ENCODE measurements around the gene TLCD3B. TPM values are rescaled to one million over a fixed set of nuclear protein-coding genes. Genes with fewer than 3 reads are reported as not detected.

The TLCD3B gene
- polyA plus RNA-seq, 1 of the 3 experiments (the other 2 are of a cell fraction) = 3.8 TPM

- no peak overlapping the region for H3K4me2 ChIP-seq
- no peak for DNase-seq
- no peak overlapping the region for H2AFZ ChIP-seq (ENCODE audit: low read depth)
- TF ChIP-seq GATA2 (CRISPR knock-in tag; IDR thresholded peaks at IDR 0.05) = no peak
- TF ChIP-seq, protein P1, sequence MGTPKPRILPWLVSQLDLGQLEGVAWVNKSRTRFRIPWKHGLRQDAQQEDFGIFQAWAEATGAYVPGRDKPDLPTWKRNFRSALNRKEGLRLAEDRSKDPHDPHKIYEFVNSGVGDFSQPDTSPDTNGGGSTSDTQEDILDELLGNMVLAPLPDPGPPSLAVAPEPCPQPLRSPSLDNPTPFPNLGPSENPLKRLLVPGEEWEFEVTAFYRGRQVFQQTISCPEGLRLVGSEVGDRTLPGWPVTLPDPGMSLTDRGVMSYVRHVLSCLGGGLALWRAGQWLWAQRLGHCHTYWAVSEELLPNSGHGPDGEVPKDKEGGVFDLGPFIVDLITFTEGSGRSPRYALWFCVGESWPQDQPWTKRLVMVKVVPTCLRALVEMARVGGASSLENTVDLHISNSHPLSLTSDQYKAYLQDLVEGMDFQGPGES (IDR thresholded peaks at IDR 0.05; ENCODE audit: low read depth, low read length) = no peak
- no peak for TF ChIP-seq FOSL2 (IDR thresholded peaks at IDR 0.05; ENCODE audit: borderline replicate concordance, low read depth)
- no peak for TF ChIP-seq CHD2 (IDR thresholded peaks at IDR 0.05; ENCODE audit: low read length, partially characterized antibody)
- TF ChIP-seq, protein P2, sequence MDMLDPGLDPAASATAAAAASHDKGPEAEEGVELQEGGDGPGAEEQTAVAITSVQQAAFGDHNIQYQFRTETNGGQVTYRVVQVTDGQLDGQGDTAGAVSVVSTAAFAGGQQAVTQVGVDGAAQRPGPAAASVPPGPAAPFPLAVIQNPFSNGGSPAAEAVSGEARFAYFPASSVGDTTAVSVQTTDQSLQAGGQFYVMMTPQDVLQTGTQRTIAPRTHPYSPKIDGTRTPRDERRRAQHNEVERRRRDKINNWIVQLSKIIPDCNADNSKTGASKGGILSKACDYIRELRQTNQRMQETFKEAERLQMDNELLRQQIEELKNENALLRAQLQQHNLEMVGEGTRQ (IDR thresholded peaks at IDR 0.05; ENCODE audit: borderline replicate concordance, low read depth, low read length) = no peak
- TF ChIP-seq, protein P3, sequence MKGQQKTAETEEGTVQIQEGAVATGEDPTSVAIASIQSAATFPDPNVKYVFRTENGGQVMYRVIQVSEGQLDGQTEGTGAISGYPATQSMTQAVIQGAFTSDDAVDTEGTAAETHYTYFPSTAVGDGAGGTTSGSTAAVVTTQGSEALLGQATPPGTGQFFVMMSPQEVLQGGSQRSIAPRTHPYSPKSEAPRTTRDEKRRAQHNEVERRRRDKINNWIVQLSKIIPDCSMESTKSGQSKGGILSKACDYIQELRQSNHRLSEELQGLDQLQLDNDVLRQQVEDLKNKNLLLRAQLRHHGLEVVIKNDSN (IDR thresholded peaks at IDR 0.05; ENCODE audit: borderline replicate concordance, low read depth) = no peak
- TF ChIP-seq EZH2phosphoT487 (IDR thresholded peaks at IDR 0.05; ENCODE audit: borderline replicate concordance, low read depth) = no peak
- no peak for TF ChIP-seq ELF1 (IDR thresholded peaks at IDR 0.05)
- TF ChIP-seq POLR2AphosphoS5 (IDR thresholded peaks at IDR 0.05; ENCODE audit: low read depth, low read length) = no peak
- TF ChIP-seq, protein P4, sequence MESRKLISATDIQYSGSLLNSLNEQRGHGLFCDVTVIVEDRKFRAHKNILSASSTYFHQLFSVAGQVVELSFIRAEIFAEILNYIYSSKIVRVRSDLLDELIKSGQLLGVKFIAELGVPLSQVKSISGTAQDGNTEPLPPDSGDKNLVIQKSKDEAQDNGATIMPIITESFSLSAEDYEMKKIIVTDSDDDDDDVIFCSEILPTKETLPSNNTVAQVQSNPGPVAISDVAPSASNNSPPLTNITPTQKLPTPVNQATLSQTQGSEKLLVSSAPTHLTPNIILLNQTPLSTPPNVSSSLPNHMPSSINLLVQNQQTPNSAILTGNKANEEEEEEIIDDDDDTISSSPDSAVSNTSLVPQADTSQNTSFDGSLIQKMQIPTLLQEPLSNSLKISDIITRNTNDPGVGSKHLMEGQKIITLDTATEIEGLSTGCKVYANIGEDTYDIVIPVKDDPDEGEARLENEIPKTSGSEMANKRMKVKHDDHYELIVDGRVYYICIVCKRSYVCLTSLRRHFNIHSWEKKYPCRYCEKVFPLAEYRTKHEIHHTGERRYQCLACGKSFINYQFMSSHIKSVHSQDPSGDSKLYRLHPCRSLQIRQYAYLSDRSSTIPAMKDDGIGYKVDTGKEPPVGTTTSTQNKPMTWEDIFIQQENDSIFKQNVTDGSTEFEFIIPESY (IDR thresholded peaks at IDR 0.05; ENCODE audit: borderline replicate concordance, low read depth) = no peak
- TF ChIP-seq MXI1 (IDR thresholded peaks at IDR 0.05; ENCODE audit: low read depth, low read length) = no peak
- no peak for TF ChIP-seq JUND (IDR thresholded peaks at IDR 0.05)
- no peak for TF ChIP-seq RAD21 (IDR thresholded peaks at IDR 0.05; ENCODE audit: low read length)
- no peak overlapping the region for H3K4me3 ChIP-seq (ENCODE audit: low read depth in 2 of 2, low read length in 1 of 2)
- no peaks in the 10 kb centered on the region for H3K79me2 ChIP-seq (ENCODE audit: insufficient read depth)
- H3K9ac ChIP-seq = no peak overlapping the region
- H4K20me1 ChIP-seq (ENCODE audit: insufficient read depth) = no peaks in the 10 kb centered on the region
- H3K36me3 ChIP-seq (replicated peaks in 1 of 2; ENCODE audit: control insufficient read depth in 1 of 2, insufficient read depth in 2 of 2, low read length in 1 of 2) = no peaks in the 10 kb centered on the region
- H3K4me1 ChIP-seq (ENCODE audit: control insufficient read depth in 1 of 2, insufficient read depth in 2 of 2, low read depth in 1 of 2, low read length in 1 of 2) = peaks cover 6 to 26% of the 10 kb centered on the region in 2 experiments; a peak in 2 of 4 replicates
- no peaks in the 10 kb centered on the region for H3K27me3 ChIP-seq (ENCODE audit: insufficient read depth)
- H3K27ac ChIP-seq (ENCODE audit: low read depth in 2 of 2, low read length in 1 of 2) = no peak overlapping the region
- no peaks in the 10 kb centered on the region for H3K9me3 ChIP-seq
- POLR2A ChIA-PET = interaction anchor here (1.4 kb wide), 1 partner anchor 20 kb away, joined by 4 read pairs; a partner anchor contains a TSS
- 74% methylated on average over 7 of the region's 7 CpGs for WGBS (ENCODE audit: low lambda C conversion rate)
- CTCF ChIA-PET = interaction anchor here (0.9 to 3.9 kb wide), 12 partner anchors 7 to 225 kb away, joined by 3 to 43 read pairs (median 18); partner anchors contain the start of genes ASPHD1, C16orf92, MVP and SEZ6L2
- no peaks in the 10 kb centered on the region for H3K9me2 ChIP-seq
- H3F3A ChIP-seq (replicated peaks; ENCODE audit: insufficient read depth) = no peaks in the 10 kb centered on the region
These were observed 2.2 kb upstream of the TLCD3B start for GRCh38 chr16:30033270-30033669.
